Neutrophil (primary cell): ENCODE results near the gene PHYKPL.

Source experiments
- H3K27ac ChIP-seq: fragments of 200-600 bp; sonication (generic); 2 replicates; pipeline ENCODE4 v1.5.1; 2016; ENCODE audit warnings: mild to moderate bottlenecking, moderate library complexity
- H3K27me3 ChIP-seq: fragments of 200-600 bp; sonication (generic); 2 replicates; pipeline ENCODE4 v1.6.0; 2016; ENCODE audit warnings: mild to moderate bottlenecking
- H3K36me3 ChIP-seq: fragments of 200-600 bp; sonication (generic); 2 replicates; pipeline ENCODE4 v1.5.1; 2017
- H3K4me1 ChIP-seq, 2 experiments: fragments of 200-600 bp in 1 of 2; sonication (generic) in 1 of 2; 1 replicate in 1 of 2; 2 replicates in 1 of 2; pipeline versions ENCODE4 v1.5.1 to v1.6.1; 2013 to 2016; ENCODE audit warnings: low read depth in 1 of 2, low read length in 1 of 2, mild to moderate bottlenecking in 1 of 2, moderate library complexity in 1 of 2; ENCODE audit not compliant: control insufficient read depth in 1 of 2, insufficient read depth in 1 of 2
- H3K4me3 ChIP-seq, 2 experiments: fragments of 200-600 bp in 1 of 2; sonication (generic) in 1 of 2; 1 replicate in 1 of 2; 2 replicates in 1 of 2; pipeline ENCODE4 v1.5.1; 2013 to 2016; ENCODE audit warnings: low read depth in 1 of 2, low read length in 1 of 2, mild to moderate bottlenecking in 1 of 2, moderate library complexity in 1 of 2
- H3K9me3 ChIP-seq: fragments of 200-600 bp; sonication (generic); 2 replicates; pipeline ENCODE4 v1.5.1; 2016
- TF ChIP-seq, protein P1 (sequence below): fragments of 200-600 bp; sonication (generic); IDR thresholded peaks from 2 replicates; pipeline ENCODE4 v1.5.1; 2016; ENCODE audit warnings: antibody characterized with exemption

PHYKPL gene

DNA sequence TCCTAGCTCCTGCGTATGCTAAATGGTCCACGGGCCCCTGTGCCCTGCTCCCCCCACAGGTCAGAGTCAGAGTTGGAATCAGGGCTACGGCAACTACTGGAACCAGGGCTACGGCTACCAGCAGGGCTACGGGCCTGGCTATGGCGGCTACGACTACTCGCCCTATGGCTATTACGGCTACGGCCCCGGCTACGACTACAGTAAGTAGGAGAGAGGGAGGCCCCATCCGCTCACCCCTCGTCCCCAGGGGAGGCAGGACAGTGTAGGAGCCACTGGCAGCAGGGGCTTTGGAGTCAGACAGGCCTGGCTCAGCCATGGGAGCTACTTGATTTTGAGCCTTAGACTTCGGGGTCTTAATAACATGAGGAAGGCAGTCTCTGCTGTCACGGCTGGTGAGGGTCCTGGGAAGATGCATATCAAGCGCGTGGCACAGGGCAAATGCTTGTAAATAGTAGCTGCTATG lies 22.5 kb downstream of the PHYKPL start:
- Histone ChIP-seq H3K4me1 (peaks cover 33 to 39% of the 10 kb centered on the region in 2 experiments), H3K27me3 (no peaks in the 10 kb centered on the region), H3K36me3 (peaks cover 85% of the 10 kb centered on the region), H3K4me3 (no peak overlapping the region), H3K27ac (peak overlapping the region; percentile 10), H3K9me3 (no peaks in the 10 kb centered on the region)
- TF ChIP-seq, protein P1, sequence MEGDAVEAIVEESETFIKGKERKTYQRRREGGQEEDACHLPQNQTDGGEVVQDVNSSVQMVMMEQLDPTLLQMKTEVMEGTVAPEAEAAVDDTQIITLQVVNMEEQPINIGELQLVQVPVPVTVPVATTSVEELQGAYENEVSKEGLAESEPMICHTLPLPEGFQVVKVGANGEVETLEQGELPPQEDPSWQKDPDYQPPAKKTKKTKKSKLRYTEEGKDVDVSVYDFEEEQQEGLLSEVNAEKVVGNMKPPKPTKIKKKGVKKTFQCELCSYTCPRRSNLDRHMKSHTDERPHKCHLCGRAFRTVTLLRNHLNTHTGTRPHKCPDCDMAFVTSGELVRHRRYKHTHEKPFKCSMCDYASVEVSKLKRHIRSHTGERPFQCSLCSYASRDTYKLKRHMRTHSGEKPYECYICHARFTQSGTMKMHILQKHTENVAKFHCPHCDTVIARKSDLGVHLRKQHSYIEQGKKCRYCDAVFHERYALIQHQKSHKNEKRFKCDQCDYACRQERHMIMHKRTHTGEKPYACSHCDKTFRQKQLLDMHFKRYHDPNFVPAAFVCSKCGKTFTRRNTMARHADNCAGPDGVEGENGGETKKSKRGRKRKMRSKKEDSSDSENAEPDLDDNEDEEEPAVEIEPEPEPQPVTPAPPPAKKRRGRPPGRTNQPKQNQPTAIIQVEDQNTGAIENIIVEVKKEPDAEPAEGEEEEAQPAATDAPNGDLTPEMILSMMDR: no peak

DNA sequence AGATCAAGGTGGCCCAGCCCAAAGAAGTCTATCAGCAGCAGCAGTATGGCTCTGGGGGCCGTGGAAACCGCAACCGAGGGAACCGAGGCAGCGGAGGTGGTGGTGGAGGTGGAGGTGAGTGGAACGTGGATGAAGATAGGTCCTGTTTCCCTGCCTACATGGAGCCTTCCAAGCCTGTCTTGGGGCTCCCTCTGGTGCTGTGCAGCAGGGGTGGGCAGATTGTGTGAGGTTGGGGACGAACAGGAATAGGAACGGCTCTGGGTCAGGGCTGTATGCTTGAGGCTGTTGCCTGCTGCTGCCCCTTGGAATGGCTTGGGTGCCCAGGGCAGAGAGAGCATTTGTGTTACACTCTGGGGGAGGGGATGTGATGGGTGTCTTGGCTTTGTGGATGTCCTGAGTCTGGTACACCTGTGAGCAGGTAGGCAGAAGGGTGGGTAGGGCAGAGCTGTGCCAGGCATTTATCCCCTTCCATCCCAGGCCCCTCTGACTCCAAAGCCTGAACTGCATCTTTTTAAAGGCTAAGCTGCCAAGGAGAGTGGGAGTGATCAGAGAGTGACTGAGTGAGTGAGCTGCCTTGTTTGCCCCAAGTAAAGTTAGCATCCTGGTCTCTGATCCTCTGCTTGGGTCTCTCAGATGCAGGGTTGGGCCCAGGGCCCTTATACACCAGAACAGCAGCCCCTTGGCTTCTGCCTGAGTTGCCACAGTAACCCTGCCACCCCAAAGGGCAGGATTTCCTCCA lies 23.1 kb downstream of the PHYKPL start:
- Histone ChIP-seq H3K27ac (peak overlapping the region; percentile 10), H3K27me3 (no peaks in the 10 kb centered on the region), H3K36me3 (peaks cover 82% of the 10 kb centered on the region), H3K4me3 (no peak overlapping the region), H3K9me3 (no peaks in the 10 kb centered on the region), H3K4me1 (peaks cover 27 to 33% of the 10 kb centered on the region in 2 experiments)
- TF ChIP-seq, protein P1: no peak

DNA sequence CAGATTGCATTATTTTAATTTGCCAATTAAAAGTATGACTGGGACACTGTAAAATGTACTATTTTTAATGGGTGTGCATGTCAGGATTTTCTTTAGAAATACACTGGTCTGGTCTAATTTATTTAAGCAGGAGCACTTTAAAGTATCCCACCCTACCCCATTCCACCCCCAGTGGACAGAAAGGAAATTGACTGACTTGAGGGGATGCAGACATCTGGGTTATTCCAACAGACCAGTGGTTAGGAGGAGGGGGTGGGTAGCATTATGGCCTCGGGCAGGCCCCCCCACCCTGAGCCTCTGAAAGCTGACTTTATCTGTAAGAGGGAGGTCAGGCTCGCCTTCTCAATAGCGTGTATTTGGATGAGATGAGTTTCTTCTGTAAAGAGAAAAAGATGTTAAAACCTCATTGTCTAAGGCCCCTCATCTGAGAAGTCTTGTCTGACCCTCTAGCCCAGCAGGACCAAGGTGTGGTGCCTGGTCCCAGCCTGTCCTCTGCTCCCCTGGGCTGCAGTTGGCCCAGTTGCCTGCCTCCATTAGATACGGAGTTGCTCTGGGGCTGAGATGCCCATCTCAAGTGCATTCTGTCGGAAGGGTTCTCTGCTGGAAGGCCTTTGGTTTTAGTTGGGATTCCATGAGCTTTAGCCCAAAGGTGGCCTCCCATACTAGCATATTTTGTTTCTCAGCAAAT lies 23.9 kb downstream of the PHYKPL start:
- peaks cover 19 to 28% of the 10 kb centered on the region in 2 experiments for H3K4me1 ChIP-seq
- H3K36me3 ChIP-seq: peaks cover 74% of the 10 kb centered on the region
- no peaks in the 10 kb centered on the region for H3K27me3 ChIP-seq
- TF ChIP-seq, protein P1: no peak
- H3K9me3 ChIP-seq: no peaks in the 10 kb centered on the region
- no peak overlapping the region for H3K4me3 ChIP-seq
- H3K27ac ChIP-seq: no peak overlapping the region

DNA sequence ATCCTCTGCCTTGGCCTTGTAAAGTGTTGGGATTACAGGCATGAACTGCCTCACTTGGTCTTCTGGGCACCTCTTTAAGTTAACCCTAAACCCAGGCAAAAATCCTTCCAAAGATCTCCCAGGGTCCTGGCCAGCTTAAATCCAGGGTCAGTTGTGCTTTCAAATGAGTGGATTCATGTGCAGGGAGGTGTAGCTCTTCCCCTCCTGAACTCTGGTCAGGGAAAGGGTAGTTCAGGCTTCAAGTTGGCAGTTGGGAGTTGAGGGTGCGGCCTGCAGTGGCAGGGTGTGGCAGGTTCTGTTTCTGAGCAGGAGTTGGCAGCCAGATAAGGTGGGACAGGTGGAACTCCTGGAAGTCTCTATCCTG lies 24.7 kb downstream of the PHYKPL start:
- no peaks in the 10 kb centered on the region for H3K27me3 ChIP-seq
- H3K36me3 ChIP-seq: peaks cover 66% of the 10 kb centered on the region
- peaks cover 15 to 25% of the 10 kb centered on the region in 2 experiments for H3K4me1 ChIP-seq
- H3K27ac ChIP-seq: peak overlapping the region; percentile 53
- no peak overlapping the region for H3K4me3 ChIP-seq
- TF ChIP-seq, protein P1: no peak
- no peaks in the 10 kb centered on the region for H3K9me3 ChIP-seq

DNA sequence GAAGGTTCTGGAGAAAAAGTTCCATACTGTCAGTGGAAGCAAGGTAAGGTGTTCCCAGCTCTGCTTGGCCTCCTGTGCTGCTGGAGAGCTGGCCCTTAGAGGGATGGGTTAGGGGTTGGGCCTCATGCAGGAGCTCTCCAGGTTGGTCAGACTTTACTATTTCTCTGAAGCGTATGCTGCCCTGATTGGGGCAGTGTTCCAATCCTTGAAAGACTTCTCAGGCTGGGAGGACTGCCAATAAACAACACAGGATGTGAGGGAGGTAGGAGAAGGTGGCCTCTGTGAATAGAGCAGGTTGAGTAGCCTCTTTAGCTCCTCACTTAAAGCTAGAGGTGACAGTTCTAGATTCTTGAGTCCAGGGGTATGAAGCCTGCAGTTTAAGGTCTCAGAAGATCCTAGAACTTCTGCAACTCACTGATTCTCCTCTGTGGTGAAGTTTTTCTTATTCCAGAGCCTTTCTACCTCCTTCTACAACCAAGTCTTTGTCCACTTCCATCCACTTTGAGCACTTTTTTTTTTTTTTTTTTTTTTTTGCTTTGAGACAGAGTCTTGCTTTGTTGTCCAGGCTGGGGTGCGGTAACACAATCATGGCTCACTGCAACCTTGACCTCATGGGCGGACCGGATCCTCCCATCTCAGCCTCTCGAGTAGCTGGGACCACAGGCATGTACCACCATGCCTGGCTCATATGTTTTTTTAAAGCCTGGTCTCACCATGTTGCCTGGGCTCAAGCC lies 25.3 kb downstream of the PHYKPL start:
- TF ChIP-seq, protein P1: no peak
- no peak overlapping the region for H3K4me3 ChIP-seq

More for the DNA sequence above, 25.3 kb downstream of the PHYKPL start:
- Histone ChIP-seq H3K4me1 (peaks cover 16 to 24% of the 10 kb centered on the region in 2 experiments), H3K27me3 (no peaks in the 10 kb centered on the region), H3K27ac (peak overlapping the region; percentile 85), H3K36me3 (peaks cover 61% of the 10 kb centered on the region), H3K9me3 (no peaks in the 10 kb centered on the region)
